IMR-90 (cell line): ENCODE data around the gene AOX1. TPM values are rescaled to one million over a fixed set of nuclear protein-coding genes. Genes with fewer than 3 reads are reported as not detected.

Source experiments
- ATAC-seq: fragments of 200-7000 bp; cut with Tn5 transposase; 2 replicates; pipeline ENCODE4 v1.9.1; 2020; ENCODE audit warnings: low read depth, mild to moderate bottlenecking, moderate library complexity
- BruUV-seq: library from RNA; stranded (reverse); fragments of 400-500 nt; replicated peaks from 2 replicates; lab custom pipeline; 2021; lab: Mats Ljungman, UMichigan
- CTCF ChIA-PET: fragments of 300-600 bp; formaldehyde crosslinking; extraction: SDS; loops from one replicate; lab custom pipeline; 2021; ENCODE audit warnings: antibody characterized with exemption; lab: Yijun Ruan, JAX
- POLR2A ChIA-PET: fragments of 300-600 bp; sonication (Branson Sonifier 250); formaldehyde crosslinking; loops from one replicate; lab custom pipeline; 2022; ENCODE audit warnings: antibody characterized with exemption; ENCODE audit not compliant: unreplicated experiment; lab: Charles Lee
- DNase-seq: peaks from one replicate; pipeline ENCODE4 v3.0.0; 2013
- H2AFZ ChIP-seq: replicated peaks from 2 replicates; pipeline ENCODE3; 2013; ENCODE audit warnings: low read length, mild to moderate bottlenecking; ENCODE audit not compliant: poor library complexity
- H2AK5ac ChIP-seq: 2 replicates; pipeline ENCODE4 v1.6.1; 2013; ENCODE audit warnings: low read depth, low read length, inconsistent platforms
- H2AK9ac ChIP-seq: replicated peaks from 2 replicates; pipeline ENCODE3; 2013; ENCODE audit warnings: mild to moderate bottlenecking, low read depth, low read length, moderate library complexity; ENCODE audit not compliant: poor library complexity
- H2BK120ac ChIP-seq: 2 replicates; pipeline ENCODE4 v1.6.1; 2013; ENCODE audit warnings: low read depth, low read length, inconsistent platforms
- H2BK15ac ChIP-seq: 3 replicates; pipeline ENCODE4 v1.6.1; 2013; ENCODE audit warnings: low read depth, low read length, inconsistent platforms
- H2BK20ac ChIP-seq: 2 replicates; pipeline ENCODE4 v1.6.1; 2013; ENCODE audit warnings: low read depth, mild to moderate bottlenecking, inconsistent platforms, low read length, moderate library complexity
- H2BK5ac ChIP-seq: 2 replicates; pipeline ENCODE4 v1.6.1; 2013; ENCODE audit warnings: mild to moderate bottlenecking, low read depth, low read length, inconsistent platforms; ENCODE audit not compliant: poor library complexity, severe bottlenecking
- H3K14ac ChIP-seq: replicated peaks from 2 replicates; pipeline ENCODE4 v1.6.1; 2013; ENCODE audit warnings: low read depth, low read length, inconsistent platforms
- H3K18ac ChIP-seq: 2 replicates; pipeline ENCODE4 v1.6.1; 2013; ENCODE audit warnings: low read depth, low read length, control low read depth
- H3K23ac ChIP-seq: 2 replicates; pipeline ENCODE4 v1.6.1; 2013; ENCODE audit warnings: low read depth, low read length, inconsistent platforms
- H3K27ac ChIP-seq: 2 replicates; pipeline ENCODE4 v1.5.1; 2013; ENCODE audit warnings: mild to moderate bottlenecking, control low read depth, low read length; ENCODE audit not compliant: insufficient read depth
- H3K27me3 ChIP-seq: 2 replicates; pipeline ENCODE4 v1.6.1; 2013; ENCODE audit warnings: low read length; ENCODE audit not compliant: control insufficient read depth, insufficient read depth
- H3K36me3 ChIP-seq: 2 replicates; pipeline ENCODE4 v1.6.1; 2013; ENCODE audit warnings: low read length, mixed read lengths; ENCODE audit not compliant: control insufficient read depth, insufficient read depth
- H3K4ac ChIP-seq: 2 replicates; pipeline ENCODE4 v1.6.1; 2013; ENCODE audit warnings: low read depth, low read length, inconsistent platforms
- H3K4me1 ChIP-seq: 2 replicates; pipeline ENCODE4 v1.6.1; 2013; ENCODE audit warnings: low read length, mixed read lengths; ENCODE audit not compliant: control insufficient read depth, insufficient read depth
- H3K4me2 ChIP-seq: 2 replicates; pipeline ENCODE4 v1.6.1; 2013; ENCODE audit warnings: low read depth, mild to moderate bottlenecking, control low read depth, low read length, moderate library complexity
- H3K4me3 ChIP-seq: 2 replicates; pipeline ENCODE4 v1.5.1; 2013; ENCODE audit warnings: low read depth, mild to moderate bottlenecking, control low read depth, low read length, moderate library complexity; ENCODE audit not compliant: insufficient read depth
- H3K56ac ChIP-seq: 2 replicates; pipeline ENCODE4 v1.6.1; 2013; ENCODE audit warnings: low read length, inconsistent platforms; ENCODE audit not compliant: insufficient read depth; ENCODE audit errors: extremely low read depth
- H3K79me1 ChIP-seq, 2 experiments: 2 replicates each; pipeline ENCODE4 v1.6.1; 2013; ENCODE audit warnings: low read length in 2 of 2, inconsistent platforms in 1 of 2, low read depth in 1 of 2
- H3K9ac ChIP-seq: 2 replicates; pipeline ENCODE4 v1.6.1; 2013; ENCODE audit warnings: low read depth, low read length, control low read depth
- H3K9me1 ChIP-seq: 2 replicates; pipeline ENCODE4 v1.6.1; 2013; ENCODE audit warnings: low read length, inconsistent platforms; ENCODE audit not compliant: insufficient read depth
- H3K9me3 ChIP-seq: 2 replicates; pipeline ENCODE4 v1.6.1; 2013; ENCODE audit warnings: low read length; ENCODE audit not compliant: control insufficient read depth, insufficient read depth
- H4K20me1 ChIP-seq: 2 replicates; pipeline ENCODE4 v1.6.1; 2013; ENCODE audit warnings: low read length, inconsistent platforms; ENCODE audit not compliant: insufficient read depth
- H4K5ac ChIP-seq: 2 replicates; pipeline ENCODE4 v1.6.1; 2013; ENCODE audit warnings: mild to moderate bottlenecking, low read depth, low read length, control low read depth
- H4K8ac ChIP-seq, 2 experiments: 2 replicates each; pipeline ENCODE4 v1.6.1; 2013; ENCODE audit warnings: low read depth in 2 of 2, low read length in 2 of 2, control low read depth in 1 of 2, inconsistent platforms in 1 of 2
- H4K91ac ChIP-seq: 2 replicates; pipeline ENCODE4 v1.6.1; 2013; ENCODE audit warnings: low read depth, low read length, inconsistent platforms; ENCODE audit not compliant: insufficient read depth
- BHLHE40 ChIP-seq: fragments of 150-350 bp; IDR thresholded peaks from 2 replicates; pipeline ENCODE4 v1.6.1; 2016; ENCODE audit warnings: mild to moderate bottlenecking, low read depth, low read length
- CHD1 ChIP-seq: IDR thresholded peaks from 2 replicates; pipeline ENCODE4 v1.6.1; 2012; ENCODE audit warnings: low read depth, low read length, improper control_type of control experiment
- CTCF ChIP-seq: conservative IDR thresholded peaks from 2 replicates; pipeline ENCODE4 v1.5.1; 2012; ENCODE audit warnings: mild to moderate bottlenecking, low read depth, low read length, improper control_type of control experiment
- ELK1 ChIP-seq: fragments of 150-350 bp; IDR thresholded peaks from 2 replicates; pipeline ENCODE4 v1.6.1; 2016; ENCODE audit warnings: low read depth, mild to moderate bottlenecking, low read length, moderate library complexity, borderline replicate concordance
- FOS ChIP-seq: fragments of 150-350 bp; IDR thresholded peaks from 2 replicates; pipeline ENCODE4 v1.6.1; 2016; ENCODE audit warnings: low read depth, low read length
- MAFK ChIP-seq: IDR thresholded peaks from 2 replicates; pipeline ENCODE4 v1.6.1; 2012; ENCODE audit warnings: low read depth, low read length, improper control_type of control experiment
- MAZ ChIP-seq: IDR thresholded peaks from 2 replicates; pipeline ENCODE4 v1.6.1; 2012; ENCODE audit warnings: low read depth, mild to moderate bottlenecking, low read length, improper control_type of control experiment, moderate library complexity, borderline replicate concordance
- MXI1 ChIP-seq: IDR thresholded peaks from 2 replicates; pipeline ENCODE4 v1.6.1; 2012; ENCODE audit warnings: low read depth, mild to moderate bottlenecking, low read length, moderate library complexity, borderline replicate concordance
- NFE2L2 ChIP-seq: fragments of 150-350 bp; IDR thresholded peaks from 2 replicates; pipeline ENCODE4 v1.6.1; 2016; ENCODE audit warnings: low read depth, mild to moderate bottlenecking, low read length
- RAD21 ChIP-seq: IDR thresholded peaks from 2 replicates; pipeline ENCODE4 v1.6.1; 2012; ENCODE audit warnings: low read length, improper control_type of control experiment
- RCOR1 ChIP-seq: IDR thresholded peaks from 2 replicates; pipeline ENCODE4 v1.6.1; 2012; ENCODE audit warnings: mild to moderate bottlenecking, low read length, improper control_type of control experiment; ENCODE audit not compliant: insufficient replicate concordance
- RFX5 ChIP-seq: IDR thresholded peaks from 2 replicates; pipeline ENCODE4 v1.8.0; 2012; ENCODE audit warnings: low read depth, mild to moderate bottlenecking, low read length, moderate library complexity
- SMC3 ChIP-seq: fragments of 150-350 bp; IDR thresholded peaks from 2 replicates; pipeline ENCODE4 v1.6.1; 2016; ENCODE audit warnings: low read depth, mild to moderate bottlenecking, antibody characterized with exemption, low read length, moderate library complexity
- USF2 ChIP-seq: fragments of 150-350 bp; IDR thresholded peaks from 2 replicates; pipeline ENCODE4 v1.6.1; 2017; ENCODE audit warnings: mild to moderate bottlenecking, antibody characterized with exemption, low read length, low read depth
- WGBS, 2 experiments: methylation state at CpG; one replicate each; pipeline versions ENCODE4 v1.1.5 to v1.1.7; 2013; ENCODE audit warnings: missing lambda C conversion rate in 2 of 2; ENCODE audit not compliant: insufficient read length in 1 of 2; ENCODE audit errors: extremely low coverage in 2 of 2; 5-methylcytosine and 5-hydroxymethylcytosine counted together
- dilution Hi-C: fragments of 300-500 bp; cut with HindIII; formaldehyde crosslinking; loops from one replicate; pipeline ENCODE4 v1.14.3; 2018; ENCODE audit warnings: low sequenced_read_pairs; ENCODE audit not compliant: unreplicated experiment
- in situ Hi-C: fragments of 300-500 bp; cut with MboI; formaldehyde crosslinking; loops from 3 replicates; pipeline ENCODE4 v1.14.3; 2019; ENCODE audit warnings: low sequenced_read_pairs, inconsistent platforms, mixed read lengths
- intact Hi-C: fragments of 100-400 bp; cut with micrococcal nuclease; formaldehyde crosslinking; loops from 2 replicates; pipeline ENCODE4 v1.10.0; 2022
- polyA plus RNA-seq, 3 experiments: library from polyadenylated mRNA; depleted of rRNA; stranded (reverse); fragments of >200 nt; gene quantifications; 2 replicates each; pipeline ENCODE4 v1.2.3, GENCODE V29; 2012; ENCODE audit warnings: low replicate concordance in 1 of 3
- total RNA-seq: library from RNA; depleted of rRNA; stranded (reverse); fragments of >200 nt; gene quantifications from 2 replicates; pipeline ENCODE4 v1.2.3, GENCODE V29; 2012

AOX1 gene
- total and polyA plus RNA-seq, 2 of the 4 experiments (the other 2 are of a cell fraction) = 21.7 to 59.9 TPM

GRCh38 chr2:200703926-200704637 lies 118.3 kb downstream of the AOX1 start:
- Histone ChIP-seq H2BK120ac (no peak overlapping the region), H2AK9ac (no peak overlapping the region), H3K4me2 (no peak overlapping the region), H3K9me1 (no peaks in the 10 kb centered on the region), H3K56ac (no peak overlapping the region), H2BK15ac (no peak overlapping the region), H4K5ac (no peak overlapping the region), H3K9me3 (no peaks in the 10 kb centered on the region), H3K27me3 (peaks cover 7% of the 10 kb centered on the region), H3K9ac (no peak overlapping the region), H3K4ac (no peak overlapping the region), H3K14ac (no peak overlapping the region), H3K4me1 (no peaks in the 10 kb centered on the region), H2AK5ac (no peak overlapping the region), H4K91ac (no peak overlapping the region), H3K36me3 (no peaks in the 10 kb centered on the region), H2AFZ (no peak overlapping the region), H3K18ac (no peak overlapping the region), H4K8ac (no peak overlapping the region), H3K27ac (no peak overlapping the region), H3K79me1 (no peaks in the 10 kb centered on the region), H2BK20ac (no peak overlapping the region), H2BK5ac (no peak overlapping the region), H4K20me1 (no peaks in the 10 kb centered on the region), H3K4me3 (no peak overlapping the region), H3K23ac (no peak overlapping the region)
- TF ChIP-seq SMC3 = no peak
- TF ChIP-seq FOS = no peak
- TF ChIP-seq MAZ = no peak
- no peak for TF ChIP-seq RFX5
- no peak for TF ChIP-seq RCOR1
- no peak for TF ChIP-seq NFE2L2
- TF ChIP-seq USF2 = no peak
- TF ChIP-seq MAFK = no peak
- TF ChIP-seq ELK1 = no peak
- no peak for TF ChIP-seq CHD1
- TF ChIP-seq MXI1 = no peak
- no peak for TF ChIP-seq RAD21
- TF ChIP-seq BHLHE40 = no peak
- TF ChIP-seq CTCF = no peak
- ATAC-seq (no peak), DNase-seq (no peak)
- BruUV-seq = no TSS peak
- in situ Hi-C loops (loop anchor here (10.0 kb wide), 1 partner anchor 729 kb away; no protein-coding TSS in a partner anchor), dilution Hi-C loops (no loop called here), intact Hi-C loops (loop anchor here (1.0 to 5.0 kb wide), 5 partner anchors 86 to 731 kb away; partner anchors contain the start of gene SGO2)
- 39% methylated on average over 3 of the region's 4 CpGs; no CpG with 5 or more reads in 1 of the 2 experiments for WGBS, 2 experiments
- POLR2A ChIA-PET = no interaction called here
- CTCF ChIA-PET = interaction anchor here (1.2 to 2.1 kb wide), 5 partner anchors 32 to 222 kb away, joined by 3 to 10 read pairs (median 5); no protein-coding TSS in a partner anchor
